Naive thymus-derived CD4-positive, alpha-beta T cell (primary cell): Measurements from ENCODE around the gene NPC1. TPM values are rescaled to one million over a fixed set of nuclear protein-coding genes. Genes with fewer than 3 reads are reported as not detected.
A peak's percentile ranks its signal among the peaks of the same experiment; 100 is the strongest.

Experiments
- ATAC-seq: fragments of 150-1000 bp; cut with Tn5 transposase; 2 replicates; pipeline ENCODE4 v1.10.0; 2021; ENCODE audit warnings: mild to moderate bottlenecking, moderate library complexity
- CTCF ChIA-PET: fragments of 350-600 bp; sonication (Branson Sonifier 250); formaldehyde crosslinking; loops from one replicate; lab custom pipeline; 2021; ENCODE audit warnings: antibody characterized with exemption; lab: Charles Lee
- POLR2A ChIA-PET: fragments of 350-600 bp; sonication (Branson Sonifier 250); formaldehyde crosslinking; loops from one replicate; lab custom pipeline; 2021; ENCODE audit warnings: antibody characterized with exemption, inconsistent platforms; lab: Charles Lee
- DNase-seq, 9 donors: peaks; one replicate each; pipeline versions ENCODE4 v3.0.0 to v3.0.0-alpha.2; 2020 to 2022; ENCODE audit warnings: mixed read lengths in 1 of 9
- H3K27ac ChIP-seq: one replicate; pipeline ENCODE4 v1.7.0; 2013; ENCODE audit warnings: mild to moderate bottlenecking, low read depth, low read length, moderate library complexity
- H3K27me3 ChIP-seq, 2 donors: one replicate each; pipeline ENCODE4 v1.7.0; 2013; ENCODE audit warnings: low read length in 2 of 2, mild to moderate bottlenecking in 2 of 2, moderate library complexity in 2 of 2; ENCODE audit not compliant: control insufficient read depth in 2 of 2, insufficient read depth in 2 of 2
- H3K36me3 ChIP-seq, 3 experiments: 1 replicate in 2 of 3; 2 replicates in 1 of 3; pipeline ENCODE4 v1.7.0; 2013; ENCODE audit warnings: low read length in 3 of 3, mild to moderate bottlenecking in 3 of 3, moderate library complexity in 1 of 3; ENCODE audit not compliant: insufficient read depth in 3 of 3, control insufficient read depth in 2 of 3
- H3K4me1 ChIP-seq, 2 donors: one replicate each; pipeline ENCODE4 v1.7.0; 2013; ENCODE audit warnings: low read length in 2 of 2, mild to moderate bottlenecking in 2 of 2, moderate library complexity in 1 of 2; ENCODE audit not compliant: control insufficient read depth in 2 of 2, insufficient read depth in 2 of 2
- H3K4me3 ChIP-seq: 2 replicates; pipeline ENCODE4 v1.7.0; 2013; ENCODE audit warnings: mild to moderate bottlenecking, low read length
- H3K9me3 ChIP-seq, 3 experiments: 1 replicate in 2 of 3; 2 replicates in 1 of 3; pipeline ENCODE4 v1.7.0; 2013; ENCODE audit warnings: low read length in 3 of 3; ENCODE audit not compliant: control insufficient read depth in 2 of 3
- H3K27ac Mint-ChIP-seq, 9 donors: one replicate each; pipeline ENCODE4 v1.8.0; 2020 to 2022; ENCODE audit warnings: mixed read lengths in 9 of 9, mild to moderate bottlenecking in 8 of 9, moderate library complexity in 5 of 9, inconsistent platforms in 2 of 9
- H3K27me3 Mint-ChIP-seq, 5 donors: one replicate each; pipeline ENCODE4 v1.8.0; 2021 to 2022; ENCODE audit warnings: mixed read lengths in 5 of 5, mild to moderate bottlenecking in 1 of 5
- H3K36me3 Mint-ChIP-seq, 5 donors: one replicate each; pipeline ENCODE4 v1.8.0; 2020 to 2022; ENCODE audit warnings: mixed read lengths in 5 of 5, mild to moderate bottlenecking in 3 of 5, inconsistent platforms in 1 of 5
- H3K4me1 Mint-ChIP-seq, 7 donors: one replicate each; pipeline ENCODE4 v1.8.0; 2020 to 2022; ENCODE audit warnings: mixed read lengths in 7 of 7, mild to moderate bottlenecking in 3 of 7, inconsistent platforms in 1 of 7
- H3K4me3 Mint-ChIP-seq, 10 donors: one replicate each; pipeline ENCODE4 v1.8.0; 2020 to 2022; ENCODE audit warnings: mild to moderate bottlenecking in 10 of 10, mixed read lengths in 10 of 10, moderate library complexity in 6 of 10, inconsistent platforms in 2 of 10
- H3K9me3 Mint-ChIP-seq, 11 donors: one replicate each; pipeline ENCODE4 v1.8.0; 2020 to 2022; ENCODE audit warnings: mixed read lengths in 11 of 11, mild to moderate bottlenecking in 4 of 11, inconsistent platforms in 1 of 11, moderate library complexity in 1 of 11
- intact Hi-C, 2 donors: fragments of 100-400 bp; cut with micrococcal nuclease; formaldehyde crosslinking; loops; one replicate each; pipeline ENCODE4 v1.15.1; 2023
- polyA plus RNA-seq, 2 donors: library from polyadenylated mRNA; unstranded; fragments of 300-500 nt; fragmentation: Illumina TruSeq; gene quantifications; one replicate each; pipeline ENCODE4 v1.2.3, GENCODE V29; 2021
- total RNA-seq, 6 experiments: library from RNA in 5 of 6; stranded (reverse) in 5 of 6; gene quantifications; 1 replicate in 5 of 6; 2 replicates in 1 of 6; pipeline ENCODE4 v1.2.3 and lab custom pipeline; 2021 to 2026

NPC1 gene
- total and polyA plus RNA-seq, 7 experiments from 2014 or later: 4.6 to 49.3 (median 29.9) TPM

- no peaks in the 10 kb centered on the region for H3K36me3 Mint-ChIP-seq
Measured at GRCh38 chr18:23631312-23631711, 45.0 kb upstream of the NPC1 start.

GRCh38 chr18:23629444-23629946, 43.2 kb upstream of the NPC1 start:
- DNase-seq (no peak), ATAC-seq (no peak)
- no peaks in the 10 kb centered on the region for H3K4me1 ChIP-seq
- H3K27me3 ChIP-seq: no peaks in the 10 kb centered on the region
- ChIA-PET CTCF (no interaction called here), POLR2A (no interaction called here)
- Mint-ChIP-seq H3K9me3 (peaks cover 0 to 1% (median 0%) of the 10 kb centered on the region in 11 donors), H3K4me3 (no peak overlapping the region), H3K36me3 (no peaks in the 10 kb centered on the region), H3K4me1 (peaks cover 0 to 21% (median 4%) of the 10 kb centered on the region in 7 donors), H3K27me3 (peaks cover 0 to 21% (median 4%) of the 10 kb centered on the region in 5 donors), H3K27ac (peak overlapping the region in 1 of 9 donors; percentile 45)
- no peaks in the 10 kb centered on the region for H3K9me3 ChIP-seq
- H3K4me3 ChIP-seq: no peak overlapping the region
- no peaks in the 10 kb centered on the region for H3K36me3 ChIP-seq
- intact Hi-C loops: loop anchor here in 1 of 2 donors (5.0 to 10.0 kb wide), 2 partner anchors 33 to 385 kb away; partner anchors contain the start of genes ANKRD29 and TTC39C
- no peak overlapping the region for H3K27ac ChIP-seq

More at GRCh38 chr18:23631312-23631711, 45.0 kb upstream of the NPC1 start:
- Histone ChIP-seq H3K4me3 (no peak overlapping the region), H3K36me3 (no peaks in the 10 kb centered on the region), H3K4me1 (no peaks in the 10 kb centered on the region), H3K9me3 (no peaks in the 10 kb centered on the region), H3K27me3 (no peaks in the 10 kb centered on the region), H3K27ac (no peak overlapping the region)
- peaks cover 0 to 27% (median 13%) of the 10 kb centered on the region in 7 donors for H3K4me1 Mint-ChIP-seq
- no peak overlapping the region for H3K4me3 Mint-ChIP-seq
- H3K9me3 Mint-ChIP-seq: peaks cover 0 to 1% (median 0%) of the 10 kb centered on the region in 11 donors
- intact Hi-C loops: no loop called here
- DNase-seq: no peak
- ChIA-PET POLR2A (no interaction called here), CTCF (no interaction called here)
- ATAC-seq: no peak
- H3K27ac Mint-ChIP-seq: no peak overlapping the region
- peaks cover 0 to 31% (median 6%) of the 10 kb centered on the region in 5 donors for H3K27me3 Mint-ChIP-seq

GRCh38 chr18:23627970-23628369, 41.7 kb upstream of the NPC1 start:
- Histone ChIP-seq H3K4me1 (no peaks in the 10 kb centered on the region), H3K36me3 (no peaks in the 10 kb centered on the region), H3K9me3 (no peaks in the 10 kb centered on the region), H3K27me3 (no peaks in the 10 kb centered on the region), H3K4me3 (no peak overlapping the region), H3K27ac (no peak overlapping the region)
- Mint-ChIP-seq H3K36me3 (no peaks in the 10 kb centered on the region), H3K27me3 (peaks cover 0 to 18% (median 4%) of the 10 kb centered on the region in 5 donors), H3K4me1 (peaks cover 0 to 16% (median 4%) of the 10 kb centered on the region in 7 donors), H3K9me3 (peaks cover 0 to 1% (median 0%) of the 10 kb centered on the region in 11 donors), H3K27ac (no peak overlapping the region), H3K4me3 (no peak overlapping the region)
- ChIA-PET POLR2A (no interaction called here), CTCF (no interaction called here)
- ATAC-seq (no peak), DNase-seq (no peak)
- intact Hi-C loops: loop anchor here in 1 of 2 donors (5.0 to 10.0 kb wide), 2 partner anchors 34 to 387 kb away; partner anchors contain the start of genes ANKRD29 and TTC39C

GRCh38 chr18:23627321-23627720, 41.0 kb upstream of the NPC1 start:
- H3K4me1 ChIP-seq: no peaks in the 10 kb centered on the region
- POLR2A ChIA-PET: interaction anchor here (0.7 to 0.8 kb wide), 2 partner anchors 211 to 634 kb away, joined by 3 read pairs; no protein-coding TSS in a partner anchor
- CTCF ChIA-PET: interaction anchor here (0.7 kb wide), 1 partner anchor 41 kb away, joined by 3 read pairs; the partner anchor contains the start of gene NPC1
- DNase-seq (no peak), ATAC-seq (no peak)
- no peak overlapping the region for H3K4me3 Mint-ChIP-seq
- no peak overlapping the region for H3K4me3 ChIP-seq
- no peaks in the 10 kb centered on the region for H3K27me3 ChIP-seq
- peaks cover 0 to 16% (median 4%) of the 10 kb centered on the region in 5 donors for H3K27me3 Mint-ChIP-seq
- H3K4me1 Mint-ChIP-seq: peaks cover 0 to 16% (median 4%) of the 10 kb centered on the region in 7 donors
- H3K36me3 Mint-ChIP-seq: no peaks in the 10 kb centered on the region
- H3K27ac Mint-ChIP-seq: no peak overlapping the region
- no peaks in the 10 kb centered on the region for H3K9me3 ChIP-seq
- H3K36me3 ChIP-seq: no peaks in the 10 kb centered on the region
- no peak overlapping the region for H3K27ac ChIP-seq
- H3K9me3 Mint-ChIP-seq: peaks cover 0 to 1% (median 0%) of the 10 kb centered on the region in 11 donors
- intact Hi-C loops: loop anchor here in 1 of 2 donors (5.0 to 10.0 kb wide), 2 partner anchors 35 to 387 kb away; partner anchors contain the start of genes ANKRD29 and TTC39C

GRCh38 chr18:23626451-23627279, 40.4 kb upstream of the NPC1 start:
- H3K4me3 Mint-ChIP-seq: peak overlapping the region in 1 of 10 donors; percentile 18
- H3K36me3 Mint-ChIP-seq: no peaks in the 10 kb centered on the region
- Histone ChIP-seq H3K4me1 (no peaks in the 10 kb centered on the region), H3K27ac (no peak overlapping the region), H3K36me3 (no peaks in the 10 kb centered on the region), H3K9me3 (no peaks in the 10 kb centered on the region), H3K27me3 (no peaks in the 10 kb centered on the region), H3K4me3 (no peak overlapping the region)
- peaks cover 0 to under 1% (median 0%) of the 10 kb centered on the region in 11 donors for H3K9me3 Mint-ChIP-seq
- no peak overlapping the region for H3K27ac Mint-ChIP-seq
- H3K27me3 Mint-ChIP-seq: peaks cover 0 to 17% (median 8%) of the 10 kb centered on the region in 5 donors
- peaks cover 0 to 20% (median 7%) of the 10 kb centered on the region in 7 donors for H3K4me1 Mint-ChIP-seq
- DNase-seq (no peak), ATAC-seq (no peak)
- ChIA-PET CTCF (interaction anchor here (0.7 to 1.4 kb wide), 3 partner anchors 40 to 79 kb away, joined by 3 to 7 read pairs (median 3); partner anchors contain the start of gene NPC1), POLR2A (interaction anchor here (0.6 to 0.8 kb wide), 3 partner anchors 179 to 635 kb away, joined by 3 read pairs; no protein-coding TSS in a partner anchor)
- intact Hi-C loops: loop anchor here in 1 of 2 donors (5.0 to 10.0 kb wide), 2 partner anchors 36 to 388 kb away; partner anchors contain the start of genes ANKRD29 and TTC39C

GRCh38 chr18:23623040-23623439, 36.7 kb upstream of the NPC1 start:
- H3K36me3 ChIP-seq: no peaks in the 10 kb centered on the region
- no peak overlapping the region for H3K4me3 ChIP-seq
- peaks cover 4 to 14% of the 10 kb centered on the region in 2 donors for H3K27me3 ChIP-seq
- Mint-ChIP-seq H3K4me1 (peaks cover 0 to 19% (median 10%) of the 10 kb centered on the region in 7 donors), H3K27ac (no peak overlapping the region), H3K27me3 (peaks cover 27 to 47% (median 34%) of the 10 kb centered on the region in 5 donors), H3K36me3 (peaks cover 0 to 4% (median 0%) of the 10 kb centered on the region in 5 donors), H3K9me3 (no peaks in the 10 kb centered on the region), H3K4me3 (no peak overlapping the region)
- intact Hi-C loops: loop anchor here (2.0 to 10.0 kb wide), 4 partner anchors 39 to 392 kb away; partner anchors contain the start of genes ANKRD29 (in 1 of the 2), LAMA3 (in 1 of the 2) and TTC39C (in 1 of the 2)
- ATAC-seq: no peak
- POLR2A ChIA-PET: no interaction called here
- H3K27ac ChIP-seq: no peak overlapping the region
- CTCF ChIA-PET: interaction anchor here (1.6 to 5.2 kb wide), 3 partner anchors 9 to 88 kb away, joined by 5 to 41 read pairs (median 8); no protein-coding TSS in a partner anchor
- H3K9me3 ChIP-seq: no peaks in the 10 kb centered on the region
- DNase-seq: no peak
- peaks cover 0 to 7% of the 10 kb centered on the region in 2 donors for H3K4me1 ChIP-seq
